GM12891 (cell line): Measurements from ENCODE around the gene COLEC12.

Experiments used
- DNase-seq: peaks from one replicate; pipeline ENCODE4 v3.0.0; 2011; ENCODE audit warnings: low spot score; ENCODE audit not compliant: insufficient read length
- FAIRE-seq: peaks from 2 replicates; lab custom pipeline; 2011; peaks lifted over from hg19 to GRCh38; lab: Jason Lieb, UNC
- PAX5 ChIP-seq: IDR thresholded peaks from 2 replicates; pipeline ENCODE4 v1.6.1; 2011; ENCODE audit warnings: low read length, moderate library complexity, mild to moderate bottlenecking; ENCODE audit not compliant: insufficient read depth, severe bottlenecking
- POLR2A ChIP-seq: IDR thresholded peaks from 2 replicates; pipeline ENCODE4 v1.6.1; 2011; ENCODE audit warnings: low read depth, low read length, control low read depth
- POLR2AphosphoS5 ChIP-seq: IDR thresholded peaks from 2 replicates; pipeline ENCODE4 v1.6.1; 2011; ENCODE audit warnings: low read depth, low read length, control low read depth
- POU2F2 ChIP-seq: IDR thresholded peaks from 2 replicates; pipeline ENCODE4 v1.6.1; 2011; ENCODE audit warnings: low read depth, mild to moderate bottlenecking, control low read depth, low read length, moderate library complexity
- SPI1 ChIP-seq: IDR thresholded peaks from 2 replicates; pipeline ENCODE4 v1.6.1; 2011; ENCODE audit warnings: low read depth, low read length, control low read depth
- TAF1 ChIP-seq: IDR thresholded peaks from 2 replicates; pipeline ENCODE4 v1.6.1; 2011; ENCODE audit warnings: low read depth, low read length, control low read depth

Gene COLEC12

GRCh38 chr18:394262-394986, 106.1 kb downstream of the COLEC12 start:
- FAIRE-seq (no peak), DNase-seq (no peak)
- TF ChIP-seq POU2F2, result no peak
- no peak for TF ChIP-seq SPI1
- no peak for TF ChIP-seq POLR2A
- TF ChIP-seq PAX5, result no peak
- no peak for TF ChIP-seq POLR2AphosphoS5
- no peak for TF ChIP-seq TAF1

- no peak for FAIRE-seq
- no peak for TF ChIP-seq PAX5
- TF ChIP-seq TAF1, result no peak
- TF ChIP-seq SPI1, result no peak
- no peak for TF ChIP-seq POU2F2
- no peak for TF ChIP-seq POLR2AphosphoS5
- no peak for TF ChIP-seq POLR2A
- no peak for DNase-seq
These were observed 106.9 kb downstream of the COLEC12 start for GRCh38 chr18:393574-393957.

GRCh38 chr18:392928-393573, 107.5 kb downstream of the COLEC12 start:
- DNase-seq (no peak), FAIRE-seq (no peak)
- TF ChIP-seq TAF1, result no peak

- FAIRE-seq, result no peak
- no peak for DNase-seq
- no peak for TF ChIP-seq TAF1
- TF ChIP-seq POLR2AphosphoS5, result no peak
- TF ChIP-seq POU2F2, result no peak
- no peak for TF ChIP-seq POLR2A
- no peak for TF ChIP-seq PAX5
- no peak for TF ChIP-seq SPI1
These were observed 109.6 kb downstream of the COLEC12 start for GRCh38 chr18:390741-391478.

- DNase-seq (no peak), FAIRE-seq (peak; percentile 47)
- TF ChIP-seq POLR2AphosphoS5, result no peak
These were observed 110.7 kb downstream of the COLEC12 start for GRCh38 chr18:389658-390357.

- FAIRE-seq, result no peak
- DNase-seq, result no peak
- TF ChIP-seq TAF1, result no peak
- TF ChIP-seq POU2F2, result no peak
- TF ChIP-seq POLR2AphosphoS5, result no peak
- TF ChIP-seq PAX5, result no peak
- TF ChIP-seq SPI1, result no peak
- TF ChIP-seq POLR2A, result no peak
These were observed 112.3 kb downstream of the COLEC12 start for GRCh38 chr18:388200-388599.

- no peak for FAIRE-seq
These were observed 113.5 kb downstream of the COLEC12 start for GRCh38 chr18:386994-387393.

GRCh38 chr18:384897-385296, 115.6 kb downstream of the COLEC12 start:
- FAIRE-seq, result no peak
- TF ChIP-seq POLR2AphosphoS5, result no peak
- no peak for TF ChIP-seq POU2F2
- no peak for TF ChIP-seq TAF1
- no peak for TF ChIP-seq POLR2A
- TF ChIP-seq SPI1, result no peak
- no peak for TF ChIP-seq PAX5
- no peak for DNase-seq

More at GRCh38 chr18:386994-387393, 113.5 kb downstream of the COLEC12 start:
- no peak for TF ChIP-seq POU2F2
- no peak for DNase-seq

- DNase-seq (no peak), FAIRE-seq (no peak)
- TF ChIP-seq POLR2A (no peak), POLR2AphosphoS5 (no peak), TAF1 (no peak), SPI1 (no peak)
These were observed 117.4 kb downstream of the COLEC12 start for GRCh38 chr18:383135-383534.
